ENCODE measurements around the gene SP9.
A peak's percentile ranks its signal among the peaks of the same experiment; 100 is the strongest.

Gene SP9

GRCh38 chr2:174340400-174341292, 5.9 kb downstream of the SP9 start:
- no peak for DNase-seq (ENCODE audit: low spot score)
- no peak for TF ChIP-seq CTCF (conservative IDR thresholded peaks at IDR 0.05; ENCODE audit: low read depth)
- H3K27ac ChIP-seq, result no peak overlapping the region
- ChIA-PET CTCF (interaction anchor here (0.6 to 2.2 kb wide), 8 partner anchors 9 to 1189 kb away, joined by 3 to 8 read pairs (median 3); no protein-coding TSS in a partner anchor), POLR2A (ENCODE audit: low non-redundant PET) (no interaction called here)

GRCh38 chr2:174341293-174341994, 6.7 kb downstream of the SP9 start:
- ChIA-PET POLR2A (ENCODE audit: low non-redundant PET) (no interaction called here), CTCF (interaction anchor here (0.6 to 2.2 kb wide), 8 partner anchors 9 to 892 kb away, joined by 3 to 8 read pairs (median 3); no protein-coding TSS in a partner anchor)
- DNase-seq (ENCODE audit: low spot score), result peak; percentile 74
- H3K27ac ChIP-seq, result no peak overlapping the region
- peak; percentile 97 for TF ChIP-seq CTCF (conservative IDR thresholded peaks at IDR 0.05; ENCODE audit: low read depth)

- ChIA-PET CTCF (interaction anchor here (0.6 to 2.2 kb wide), 6 partner anchors 8 to 944 kb away, joined by 3 to 8 read pairs (median 4); no protein-coding TSS in a partner anchor), POLR2A (ENCODE audit: low non-redundant PET) (no interaction called here)
- H3K27ac ChIP-seq, result no peak overlapping the region
- TF ChIP-seq CTCF (conservative IDR thresholded peaks at IDR 0.05; ENCODE audit: low read depth), result no peak
- DNase-seq (ENCODE audit: low spot score), result no peak
Measured at GRCh38 chr2:174341995-174342685, 7.4 kb downstream of the SP9 start.

DNA sequence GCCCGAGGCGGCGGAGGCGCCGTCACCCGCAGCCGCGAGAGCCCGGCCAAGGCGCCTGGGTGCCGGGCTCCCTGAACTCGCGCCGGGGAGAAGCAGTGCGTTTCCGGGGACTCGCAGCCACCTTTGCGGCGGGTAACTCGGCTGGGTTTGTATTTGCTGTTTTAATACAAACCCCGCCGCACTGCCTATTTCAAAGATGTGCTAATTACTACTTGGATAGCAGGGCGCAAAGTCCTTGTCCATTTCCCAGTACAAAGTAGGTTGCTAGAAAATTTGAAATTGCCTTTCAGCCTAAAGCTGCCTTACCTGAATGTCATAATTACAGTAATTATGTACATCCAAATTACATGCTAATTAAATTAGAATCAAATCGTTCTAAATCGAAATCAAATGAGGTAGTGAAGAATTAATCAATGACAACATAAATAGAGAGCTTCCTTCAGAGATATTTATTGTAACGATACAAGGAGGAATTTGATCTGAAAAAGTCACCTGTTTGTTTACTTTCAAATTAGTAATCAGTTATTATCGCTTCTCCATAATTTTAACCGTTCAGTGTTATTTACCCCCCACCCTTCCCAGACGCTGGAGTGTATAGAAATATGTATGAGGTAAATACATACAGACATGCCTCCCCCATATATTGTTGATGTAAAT, 8.1 kb downstream of the SP9 start:
- ChIA-PET CTCF (interaction anchor here (0.7 to 0.9 kb wide), 2 partner anchors 8 to 347 kb away, joined by 3 to 4 read pairs; no protein-coding TSS in a partner anchor), POLR2A (ENCODE audit: low non-redundant PET) (no interaction called here)
- H3K27ac ChIP-seq, result no peak overlapping the region
- DNase-seq (ENCODE audit: low spot score), result no peak
- no peak for TF ChIP-seq CTCF (conservative IDR thresholded peaks at IDR 0.05; ENCODE audit: low read depth)

- ChIA-PET POLR2A (ENCODE audit: low non-redundant PET) (no interaction called here), CTCF (interaction anchor here (0.7 to 0.9 kb wide), 3 partner anchors 8 to 459 kb away, joined by 3 to 4 read pairs (median 4); no protein-coding TSS in a partner anchor)
- no peak for DNase-seq (ENCODE audit: low spot score)
- H3K27ac ChIP-seq, result no peak overlapping the region
- TF ChIP-seq CTCF (conservative IDR thresholded peaks at IDR 0.05; ENCODE audit: low read depth), result no peak
Measured at GRCh38 chr2:174343343-174343622, 8.5 kb downstream of the SP9 start.
